Fibroblast of pulmonary artery (primary cell): ENCODE results near the gene TNRC6C.

Experiments
- DNase-seq: peaks from one replicate; pipeline ENCODE4 v3.0.0-alpha.2; 2010; ENCODE audit warnings: low read depth
- H3K4me3 ChIP-seq: replicated peaks from 2 replicates; pipeline ENCODE4 v1.5.1; 2011; ENCODE audit warnings: low read depth, mild to moderate bottlenecking, control low read depth, low read length, moderate library complexity
- TF ChIP-seq, protein P1 (sequence below): IDR thresholded peaks from 2 replicates; pipeline ENCODE4 v1.5.1; 2011; ENCODE audit warnings: mild to moderate bottlenecking, control low read depth, low read length, inconsistent platforms; ENCODE audit errors: missing control alignments

The TNRC6C gene

DNA sequence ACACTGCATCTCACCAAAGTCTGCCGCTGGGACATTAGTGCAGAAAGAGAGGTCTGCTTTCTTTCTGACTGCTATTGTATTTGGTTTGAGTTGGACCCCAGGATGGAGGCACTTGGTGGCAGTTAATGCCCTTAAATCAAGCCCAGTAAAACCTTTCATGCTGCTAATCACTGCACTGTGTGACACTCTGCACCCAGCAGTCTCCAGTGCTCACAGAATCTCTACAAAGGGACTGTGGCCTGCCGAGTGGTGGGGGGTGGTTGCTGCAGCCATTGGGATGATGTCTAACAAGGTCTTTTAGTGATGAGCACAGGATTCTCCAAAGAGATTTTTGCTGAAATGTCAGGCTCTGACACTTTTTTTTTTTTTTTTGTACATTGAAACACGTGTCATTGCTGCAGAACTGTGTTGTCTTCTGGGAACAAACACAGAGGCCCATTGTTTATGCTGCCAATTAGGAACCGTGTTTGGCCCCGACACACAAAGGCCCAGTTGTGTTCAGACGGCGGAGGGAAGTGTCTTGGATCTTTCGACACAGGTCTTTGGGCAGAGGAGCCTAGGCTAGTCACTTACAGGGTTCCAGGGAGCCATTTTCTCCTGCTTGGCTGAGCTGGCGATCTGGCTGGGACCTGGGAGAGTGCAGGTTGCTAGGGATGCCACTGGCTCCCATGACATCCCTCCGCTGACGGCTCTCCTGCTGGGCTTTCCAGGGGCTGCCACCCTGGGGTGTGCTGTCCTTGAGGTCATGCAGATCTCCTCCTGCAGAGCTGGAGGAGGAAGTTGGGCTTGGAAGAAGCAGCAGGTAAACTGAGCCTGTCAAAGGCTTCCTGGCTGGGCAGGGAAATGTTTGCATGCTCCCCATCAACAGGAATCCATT lies 16.2 kb upstream of the TNRC6C start:
- no peak for DNase-seq
- TF ChIP-seq, protein P1, sequence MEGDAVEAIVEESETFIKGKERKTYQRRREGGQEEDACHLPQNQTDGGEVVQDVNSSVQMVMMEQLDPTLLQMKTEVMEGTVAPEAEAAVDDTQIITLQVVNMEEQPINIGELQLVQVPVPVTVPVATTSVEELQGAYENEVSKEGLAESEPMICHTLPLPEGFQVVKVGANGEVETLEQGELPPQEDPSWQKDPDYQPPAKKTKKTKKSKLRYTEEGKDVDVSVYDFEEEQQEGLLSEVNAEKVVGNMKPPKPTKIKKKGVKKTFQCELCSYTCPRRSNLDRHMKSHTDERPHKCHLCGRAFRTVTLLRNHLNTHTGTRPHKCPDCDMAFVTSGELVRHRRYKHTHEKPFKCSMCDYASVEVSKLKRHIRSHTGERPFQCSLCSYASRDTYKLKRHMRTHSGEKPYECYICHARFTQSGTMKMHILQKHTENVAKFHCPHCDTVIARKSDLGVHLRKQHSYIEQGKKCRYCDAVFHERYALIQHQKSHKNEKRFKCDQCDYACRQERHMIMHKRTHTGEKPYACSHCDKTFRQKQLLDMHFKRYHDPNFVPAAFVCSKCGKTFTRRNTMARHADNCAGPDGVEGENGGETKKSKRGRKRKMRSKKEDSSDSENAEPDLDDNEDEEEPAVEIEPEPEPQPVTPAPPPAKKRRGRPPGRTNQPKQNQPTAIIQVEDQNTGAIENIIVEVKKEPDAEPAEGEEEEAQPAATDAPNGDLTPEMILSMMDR: no peak

DNA sequence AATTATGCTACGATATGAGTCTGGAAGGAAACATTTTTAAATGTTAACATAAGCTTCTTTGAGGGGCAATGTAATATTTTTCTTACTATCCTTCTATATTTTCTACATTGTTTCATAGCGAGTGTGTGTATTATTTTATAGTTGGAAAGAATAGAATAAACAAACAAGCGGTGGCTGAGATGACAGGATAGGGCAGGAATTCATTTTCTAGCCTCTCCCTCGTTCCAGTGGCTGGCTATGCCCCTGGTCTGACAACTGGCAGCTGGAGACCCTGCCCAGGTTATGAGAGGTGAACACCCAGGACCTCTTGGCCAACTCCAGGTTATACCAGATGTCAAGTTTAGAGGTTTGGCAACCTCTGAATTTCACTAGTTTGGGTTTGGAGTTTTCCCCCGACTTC lies 14.5 kb upstream of the TNRC6C start:
- no peak for DNase-seq
- no peak overlapping the region for H3K4me3 ChIP-seq
- TF ChIP-seq, protein P1: no peak

More for the DNA sequence above, 16.2 kb upstream of the TNRC6C start:
- H3K4me3 ChIP-seq: no peak overlapping the region

DNA sequence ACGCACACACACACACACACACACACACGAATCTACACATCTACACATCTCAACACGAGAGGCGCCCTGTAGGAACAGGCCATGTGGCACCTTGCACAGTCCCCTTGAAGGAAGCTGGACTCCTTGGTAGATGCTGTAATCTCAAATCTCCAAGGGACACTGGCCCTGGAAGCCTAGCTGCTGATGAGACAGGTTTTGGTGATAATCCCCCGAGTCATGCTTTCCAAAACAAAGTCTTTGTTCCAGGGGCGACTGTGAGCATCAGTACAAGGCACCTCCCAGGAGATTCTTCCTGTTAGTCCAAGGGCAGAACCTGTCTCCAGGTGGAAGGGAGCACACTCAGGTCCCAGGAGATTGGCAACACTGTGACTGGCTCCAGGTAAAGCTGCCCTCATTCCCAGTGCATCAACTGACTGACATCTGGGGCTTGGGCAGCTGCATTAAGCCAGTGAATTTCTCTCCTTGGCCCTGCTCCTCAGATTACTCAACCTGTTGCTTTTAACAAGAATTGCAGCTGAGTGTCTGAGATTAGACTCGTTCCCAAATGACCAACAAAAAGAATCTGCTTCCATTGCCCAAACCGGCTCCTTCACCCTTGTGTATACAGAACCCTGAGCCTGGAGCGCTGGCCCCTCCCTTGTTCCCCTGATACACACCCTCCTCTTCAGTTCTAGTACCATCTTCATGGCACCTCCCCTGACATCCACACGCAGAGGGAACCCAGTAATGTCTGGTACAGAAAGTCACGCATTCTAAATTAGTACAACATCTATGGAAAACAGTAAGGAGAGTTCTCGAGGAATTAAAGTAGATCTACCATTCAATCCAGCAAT lies 13.9 kb upstream of the TNRC6C start:
- TF ChIP-seq, protein P1: no peak
- no peak for DNase-seq
- H3K4me3 ChIP-seq: no peak overlapping the region

GRCh38 chr17:77946900-77947645 lies 11.4 kb upstream of the TNRC6C start:
- TF ChIP-seq, protein P1: no peak
- DNase-seq: no peak
- H3K4me3 ChIP-seq: no peak overlapping the region

GRCh38 chr17:77948690-77949114 lies 9.8 kb upstream of the TNRC6C start:
- DNase-seq: peak; percentile 54
- H3K4me3 ChIP-seq: no peak overlapping the region
- TF ChIP-seq, protein P1: no peak

DNA sequence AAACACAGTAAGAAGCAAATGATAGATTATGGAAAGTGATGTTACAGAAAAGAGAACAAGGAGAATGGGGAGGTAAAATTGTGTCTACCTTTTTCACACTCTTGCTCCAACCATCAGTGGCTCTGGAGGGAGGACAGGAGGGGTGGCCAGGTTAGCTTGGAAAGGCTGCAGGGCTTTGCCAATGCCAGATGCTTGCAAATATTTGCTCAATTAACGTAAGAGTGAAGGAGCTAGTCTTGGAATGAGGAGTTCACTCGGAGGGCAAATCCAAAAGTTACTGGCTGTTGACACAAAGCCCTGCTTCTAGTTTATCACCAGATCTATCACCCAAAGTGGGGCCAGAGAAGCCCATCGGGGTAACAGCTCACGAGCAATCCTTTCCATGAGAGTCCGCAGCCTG lies 7.4 kb upstream of the TNRC6C start:
- DNase-seq: no peak
- TF ChIP-seq, protein P1: no peak

More for the DNA sequence above, 7.4 kb upstream of the TNRC6C start:
- H3K4me3 ChIP-seq: no peak overlapping the region
